Measurements from ENCODE around the gene CTR9.

The CTR9 gene

DNA sequence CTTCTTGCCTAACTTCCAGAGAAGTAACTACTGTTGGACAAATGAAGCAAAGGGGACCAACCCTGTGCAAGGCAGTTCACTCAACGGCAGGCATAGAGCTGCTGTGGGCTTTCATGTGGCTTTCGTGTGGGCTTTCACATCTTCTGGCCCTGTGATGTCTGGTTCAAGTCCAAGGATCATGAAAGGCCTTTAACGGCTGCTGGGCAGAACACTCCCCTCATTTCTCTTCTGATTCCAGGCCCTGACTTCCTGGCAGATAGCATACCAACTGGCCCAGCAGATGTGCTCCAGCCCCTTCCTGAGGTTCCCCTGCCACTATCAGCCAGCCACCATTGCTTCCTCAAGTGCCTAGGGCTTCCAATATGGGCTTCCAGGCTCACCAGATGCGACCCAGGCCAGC lies 28.7 kb upstream of the CTR9 start:
- TF ChIP-seq EZH2 (IDR thresholded peaks at IDR 0.05; ENCODE audit: borderline replicate concordance, low read length) = no peak
- TF ChIP-seq, protein P1, sequence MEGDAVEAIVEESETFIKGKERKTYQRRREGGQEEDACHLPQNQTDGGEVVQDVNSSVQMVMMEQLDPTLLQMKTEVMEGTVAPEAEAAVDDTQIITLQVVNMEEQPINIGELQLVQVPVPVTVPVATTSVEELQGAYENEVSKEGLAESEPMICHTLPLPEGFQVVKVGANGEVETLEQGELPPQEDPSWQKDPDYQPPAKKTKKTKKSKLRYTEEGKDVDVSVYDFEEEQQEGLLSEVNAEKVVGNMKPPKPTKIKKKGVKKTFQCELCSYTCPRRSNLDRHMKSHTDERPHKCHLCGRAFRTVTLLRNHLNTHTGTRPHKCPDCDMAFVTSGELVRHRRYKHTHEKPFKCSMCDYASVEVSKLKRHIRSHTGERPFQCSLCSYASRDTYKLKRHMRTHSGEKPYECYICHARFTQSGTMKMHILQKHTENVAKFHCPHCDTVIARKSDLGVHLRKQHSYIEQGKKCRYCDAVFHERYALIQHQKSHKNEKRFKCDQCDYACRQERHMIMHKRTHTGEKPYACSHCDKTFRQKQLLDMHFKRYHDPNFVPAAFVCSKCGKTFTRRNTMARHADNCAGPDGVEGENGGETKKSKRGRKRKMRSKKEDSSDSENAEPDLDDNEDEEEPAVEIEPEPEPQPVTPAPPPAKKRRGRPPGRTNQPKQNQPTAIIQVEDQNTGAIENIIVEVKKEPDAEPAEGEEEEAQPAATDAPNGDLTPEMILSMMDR (IDR thresholded peaks at IDR 0.05; ENCODE audit: low read length) = no peak
- no peaks in the 10 kb centered on the region for H3F3A ChIP-seq (ENCODE audit: insufficient read depth, low read length)
- no peak overlapping the region for H3K4me2 ChIP-seq (ENCODE audit: low read length)

DNA sequence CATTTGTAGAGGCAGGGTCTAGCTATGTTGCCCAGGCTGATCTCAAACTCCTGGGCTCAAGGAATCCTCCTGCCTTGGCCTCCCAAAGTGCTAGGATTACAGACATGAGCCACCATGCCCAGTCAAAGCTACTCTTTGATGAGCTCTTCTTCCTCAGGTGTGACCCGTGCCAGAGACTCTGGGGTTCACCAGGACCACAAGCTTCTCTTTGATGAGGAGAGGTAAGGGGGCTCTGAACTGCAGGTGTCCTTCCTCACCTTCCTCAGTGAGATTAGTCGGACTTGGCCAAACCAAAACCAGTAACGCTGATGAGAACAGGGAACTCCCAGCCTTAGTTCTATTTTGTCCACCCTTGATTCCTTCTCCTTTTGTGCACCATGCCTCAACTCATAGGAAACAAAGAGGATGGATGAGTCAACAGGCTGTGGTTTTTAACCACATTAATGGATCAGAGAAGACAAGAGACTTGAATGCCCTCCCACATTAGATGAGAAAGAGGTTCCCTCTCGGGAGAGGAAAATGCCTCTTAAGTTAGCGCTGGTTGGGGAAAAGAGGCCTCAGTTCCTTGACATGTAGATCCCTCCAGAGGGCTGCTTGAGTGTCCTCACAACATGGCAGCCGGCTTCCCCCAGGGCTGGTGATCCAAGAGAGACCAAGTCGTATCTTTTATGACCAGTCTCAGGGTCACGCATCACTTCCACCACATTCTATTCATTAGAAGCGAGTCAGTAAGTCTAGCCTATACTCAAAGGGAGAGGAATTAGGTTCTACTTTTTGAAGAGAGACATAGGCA lies 25.7 kb upstream of the CTR9 start:
- Histone ChIP-seq H3K4me1 (ENCODE audit: insufficient read depth, low read length, severe bottlenecking) (no peaks in the 10 kb centered on the region), H2AFZ (ENCODE audit: low read length) (no peak overlapping the region)

More for the DNA sequence above, 28.7 kb upstream of the CTR9 start:
- H3K27ac ChIP-seq (ENCODE audit: low read depth, low read length, poor library complexity, severe bottlenecking) = no peak overlapping the region
- H2AFZ ChIP-seq (ENCODE audit: low read length) = no peak overlapping the region
- no peaks in the 10 kb centered on the region for H3K79me2 ChIP-seq (ENCODE audit: insufficient read depth, low read length)
- no peaks in the 10 kb centered on the region for H3K36me3 ChIP-seq (ENCODE audit: insufficient read depth, low read length)
- no peak overlapping the region for H3K4me3 ChIP-seq (ENCODE audit: low read depth, low read length, poor library complexity, severe bottlenecking)
- no peaks in the 10 kb centered on the region for H4K20me1 ChIP-seq (ENCODE audit: insufficient read depth, low read length)
- H3K9me3 ChIP-seq (ENCODE audit: low read length) = no peaks in the 10 kb centered on the region
- peaks cover 4% of the 10 kb centered on the region; the same call in 1 of the 2 replicates for H3K27me3 ChIP-seq (ENCODE audit: insufficient read depth, low read length)
- H3K9ac ChIP-seq (ENCODE audit: low read length) = no peak overlapping the region
- H3K9me2 ChIP-seq (ENCODE audit: low read depth, low read length) = no peaks in the 10 kb centered on the region
- H3K4me1 ChIP-seq (ENCODE audit: insufficient read depth, low read length, severe bottlenecking) = no peaks in the 10 kb centered on the region

DNA sequence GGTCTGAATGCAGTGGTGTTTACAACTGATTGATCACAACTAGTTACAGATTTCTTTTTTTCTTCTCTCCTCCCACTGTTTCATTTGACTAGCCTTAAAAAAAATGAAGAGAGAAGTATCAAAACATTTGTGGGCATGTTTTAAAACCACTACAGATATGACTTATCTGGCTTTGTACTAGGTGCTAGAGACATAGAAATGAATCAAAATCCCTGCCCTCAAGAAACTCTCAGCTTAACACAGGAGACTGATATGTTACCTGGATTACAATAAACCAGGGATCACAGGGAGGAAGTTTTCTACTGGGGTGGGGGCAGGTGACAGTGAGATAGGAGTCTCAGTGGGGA lies 25.2 kb upstream of the CTR9 start:
- TF ChIP-seq, protein P1 (IDR thresholded peaks at IDR 0.05; ENCODE audit: low read length) = no peak
- H2AFZ ChIP-seq (ENCODE audit: low read length) = no peak overlapping the region
- no peaks in the 10 kb centered on the region for H3K9me3 ChIP-seq (ENCODE audit: low read length)
- H3F3A ChIP-seq (ENCODE audit: insufficient read depth, low read length) = no peaks in the 10 kb centered on the region
- no peak overlapping the region for H3K9ac ChIP-seq (ENCODE audit: low read length)
- peaks cover 4% of the 10 kb centered on the region; the same call in 1 of the 2 replicates for H3K27me3 ChIP-seq (ENCODE audit: insufficient read depth, low read length)
- H3K36me3 ChIP-seq (ENCODE audit: insufficient read depth, low read length) = no peaks in the 10 kb centered on the region
- no peaks in the 10 kb centered on the region for H4K20me1 ChIP-seq (ENCODE audit: insufficient read depth, low read length)
- H3K4me3 ChIP-seq (ENCODE audit: low read depth, low read length, poor library complexity, severe bottlenecking) = no peak overlapping the region
- no peaks in the 10 kb centered on the region for H3K9me2 ChIP-seq (ENCODE audit: low read depth, low read length)
- H3K4me2 ChIP-seq (ENCODE audit: low read length) = no peak overlapping the region
- H3K4me1 ChIP-seq (ENCODE audit: insufficient read depth, low read length, severe bottlenecking) = no peaks in the 10 kb centered on the region
- no peak overlapping the region for H3K27ac ChIP-seq (ENCODE audit: low read depth, low read length, poor library complexity, severe bottlenecking)
- no peaks in the 10 kb centered on the region for H3K79me2 ChIP-seq (ENCODE audit: insufficient read depth, low read length)

More for the DNA sequence above, 25.7 kb upstream of the CTR9 start:
- Histone ChIP-seq H3K4me2 (ENCODE audit: low read length) (no peak overlapping the region), H3K27me3 (ENCODE audit: insufficient read depth, low read length) (peaks cover 4% of the 10 kb centered on the region; the same call in 1 of the 2 replicates), H3K4me3 (ENCODE audit: low read depth, low read length, poor library complexity, severe bottlenecking) (no peak overlapping the region), H3F3A (ENCODE audit: insufficient read depth, low read length) (no peaks in the 10 kb centered on the region), H3K9me2 (ENCODE audit: low read depth, low read length) (no peaks in the 10 kb centered on the region), H3K79me2 (ENCODE audit: insufficient read depth, low read length) (no peaks in the 10 kb centered on the region), H3K9ac (ENCODE audit: low read length) (no peak overlapping the region), H4K20me1 (ENCODE audit: insufficient read depth, low read length) (no peaks in the 10 kb centered on the region), H3K36me3 (ENCODE audit: insufficient read depth, low read length) (no peaks in the 10 kb centered on the region), H3K27ac (ENCODE audit: low read depth, low read length, poor library complexity, severe bottlenecking) (no peak overlapping the region), H3K9me3 (ENCODE audit: low read length) (no peaks in the 10 kb centered on the region)
- TF ChIP-seq EZH2 (IDR thresholded peaks at IDR 0.05; ENCODE audit: borderline replicate concordance, low read length) = no peak
- TF ChIP-seq, protein P1 (IDR thresholded peaks at IDR 0.05; ENCODE audit: low read length) = no peak

All from OCI-LY1 (cell line).